Activated T-cell treated with anti-CD3 and anti-CD28 coated beads, Interleukin-2, amount 50 U/mL, for 1 hour (primary cell): ENCODE measurements around the gene TBCA.
A peak's percentile ranks its signal among the peaks of the same experiment; 100 is the strongest.

ENCODE experiments used
- DNase-seq: peaks from one replicate; pipeline ENCODE4 v3.0.0-alpha.2; 2020

The TBCA gene, protein sequence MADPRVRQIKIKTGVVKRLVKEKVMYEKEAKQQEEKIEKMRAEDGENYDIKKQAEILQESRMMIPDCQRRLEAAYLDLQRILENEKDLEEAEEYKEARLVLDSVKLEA

DNA sequence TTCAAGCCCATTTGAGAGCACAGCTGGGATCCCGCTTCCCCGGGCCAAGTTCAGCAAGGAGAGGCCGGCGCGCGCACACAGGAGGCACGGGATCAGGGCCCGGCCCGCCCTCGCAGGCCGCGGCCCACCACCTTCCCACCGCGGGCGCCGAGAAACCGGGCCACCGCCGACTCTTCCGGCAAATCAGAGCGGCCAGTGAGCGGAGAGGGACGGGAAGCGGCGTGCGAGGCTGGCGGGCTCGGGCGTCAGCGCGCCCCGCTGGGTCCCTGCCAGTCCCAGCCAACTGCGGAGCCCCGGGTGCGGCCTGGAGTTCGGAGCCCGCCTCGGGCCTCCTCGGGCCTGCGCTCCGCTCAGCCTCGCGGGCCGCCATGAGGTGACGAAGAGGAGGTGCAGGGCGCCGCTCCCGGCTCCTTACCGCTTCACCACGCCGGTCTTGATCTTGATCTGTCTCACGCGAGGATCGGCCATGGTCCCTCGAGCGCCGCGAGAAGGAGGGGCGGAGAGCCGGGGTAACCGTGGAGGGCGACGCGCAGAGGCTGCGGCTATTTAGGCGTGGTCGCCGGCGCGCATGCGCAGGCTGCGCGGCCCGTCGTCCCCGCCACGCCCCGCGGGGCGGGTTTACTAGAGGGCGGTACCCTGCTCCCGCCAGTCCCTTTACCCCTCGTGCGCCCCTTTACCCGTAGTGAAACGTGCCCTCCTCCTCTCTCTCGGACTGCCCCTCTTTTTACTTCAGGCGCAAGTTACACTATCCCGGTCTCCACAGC, at the start of gene TBCA:
TSS of gene TBCA (minus strand) at position 550 of the 764 bp plus-strand sequence. CDS start at position 468, 82 bp downstream.
- peak; percentile 96 for DNase-seq

DNA sequence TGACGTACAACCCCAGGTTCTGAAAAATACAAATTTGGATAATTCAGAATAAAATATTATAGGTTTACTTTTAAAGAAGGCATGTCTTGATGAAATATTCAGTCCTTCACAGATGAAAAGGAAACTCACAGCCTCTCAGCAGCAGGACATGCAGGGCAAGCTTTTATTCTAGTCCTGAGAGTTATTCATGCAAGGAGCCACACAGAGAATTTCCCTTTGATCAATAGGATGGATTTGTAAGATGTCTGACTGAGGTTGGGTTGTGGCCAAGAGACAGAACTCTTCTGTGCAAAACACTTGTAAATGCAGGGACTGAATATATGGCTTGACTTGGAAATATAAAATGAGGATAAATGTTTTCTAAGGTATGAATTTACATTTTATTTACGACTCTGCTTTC, 48.8 kb upstream of the TBCA start:
- no peak for DNase-seq

DNA sequence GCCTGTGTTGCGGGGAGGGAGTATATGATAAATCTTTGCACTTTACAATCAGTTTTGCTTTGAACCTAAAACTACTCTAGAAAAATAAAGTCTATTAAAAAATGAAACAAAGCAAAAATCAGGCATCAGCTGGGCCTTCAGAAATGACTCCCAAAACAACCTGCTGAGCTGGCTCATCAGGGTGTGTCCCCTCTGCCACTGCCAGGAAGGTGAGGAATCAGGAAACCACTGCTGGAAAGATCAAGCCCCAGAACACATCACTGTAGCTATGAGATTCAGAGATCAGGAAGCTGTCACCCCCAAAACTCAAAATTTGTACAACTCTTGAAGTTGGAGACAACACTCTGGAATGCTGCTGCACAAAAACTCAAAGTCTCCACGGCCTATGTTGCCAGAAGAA, 40.5 kb upstream of the TBCA start:
- DNase-seq, result no peak

DNA sequence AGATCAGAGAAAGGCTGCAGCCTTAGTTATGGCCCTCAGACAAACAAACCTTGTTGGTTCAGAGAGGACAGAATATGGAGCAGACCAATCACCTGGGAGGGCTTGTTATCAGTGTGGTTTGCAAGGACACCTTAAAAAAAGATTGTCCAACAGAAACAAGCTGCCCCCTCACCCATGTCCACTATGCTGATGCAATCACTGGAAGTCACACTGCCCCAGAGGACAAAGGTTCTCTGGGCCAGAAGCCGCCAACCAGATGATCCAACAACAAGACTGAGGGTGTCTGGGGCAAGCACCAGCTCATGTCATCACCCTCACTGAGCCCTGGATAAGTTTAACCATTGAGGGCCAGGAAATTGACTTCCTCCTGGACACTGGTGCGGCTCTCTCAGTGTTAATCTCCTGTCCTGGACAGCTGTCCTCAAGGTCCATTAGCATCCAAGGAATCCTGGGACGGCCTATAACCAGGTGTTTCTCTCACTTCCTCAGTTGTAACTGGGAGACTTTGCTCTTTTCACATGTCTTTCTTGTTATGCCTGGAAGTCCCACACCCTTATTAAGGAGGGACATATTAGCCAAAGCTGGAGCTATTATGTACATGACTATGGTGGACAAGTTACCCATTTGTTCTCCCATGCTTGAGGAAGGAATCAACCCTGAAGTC, 36.9 kb upstream of the TBCA start:
- no peak for DNase-seq

DNA sequence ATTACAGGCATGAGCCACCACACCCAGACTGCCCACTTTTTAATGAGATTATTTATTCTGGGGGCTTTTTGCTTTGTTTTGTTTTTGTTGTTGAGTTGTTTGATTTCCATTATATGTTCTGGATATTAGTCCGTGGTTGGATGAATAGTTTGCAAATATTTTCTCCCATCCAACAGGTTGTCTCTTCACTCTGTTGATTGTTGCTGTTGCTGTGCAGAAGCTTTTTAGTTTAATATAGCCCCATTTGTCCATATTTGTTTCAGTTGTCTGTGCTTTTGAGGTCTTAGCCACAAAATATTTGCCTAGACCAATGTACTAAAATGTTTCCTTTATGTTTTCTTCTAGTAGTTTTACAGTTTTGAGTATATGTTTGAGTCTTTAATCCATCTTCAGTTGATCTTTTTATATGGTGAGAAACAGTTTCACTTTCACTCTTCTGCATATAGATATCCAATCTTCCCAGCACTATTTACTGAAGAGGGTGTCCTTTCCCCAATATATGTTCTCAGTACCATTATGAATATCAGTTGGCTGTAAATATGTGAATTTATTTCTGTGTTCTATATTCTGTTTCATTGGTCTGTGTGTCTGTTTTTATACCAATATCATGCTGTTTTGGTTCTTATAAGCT, 30.2 kb upstream of the TBCA start:
- no peak for DNase-seq

DNA sequence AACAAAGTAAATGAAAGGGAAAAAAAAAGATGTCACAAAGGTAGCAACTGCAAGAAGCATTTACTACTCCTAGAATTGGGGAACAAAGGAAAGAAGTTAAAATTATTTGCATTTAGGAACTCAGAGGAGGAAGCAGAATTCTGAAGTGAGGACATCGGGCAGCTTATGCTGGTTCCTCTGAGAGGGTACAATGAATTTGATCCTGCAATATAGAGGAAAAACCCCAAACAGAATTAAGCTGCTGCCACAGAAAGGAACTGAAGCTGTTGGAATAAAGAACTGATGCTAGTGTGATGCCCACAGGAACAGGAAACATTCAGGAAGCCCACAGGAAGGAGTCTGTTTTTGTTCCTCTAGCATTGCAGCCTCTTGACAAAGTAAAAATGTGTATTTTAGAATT, 22.3 kb upstream of the TBCA start:
- no peak for DNase-seq

DNA sequence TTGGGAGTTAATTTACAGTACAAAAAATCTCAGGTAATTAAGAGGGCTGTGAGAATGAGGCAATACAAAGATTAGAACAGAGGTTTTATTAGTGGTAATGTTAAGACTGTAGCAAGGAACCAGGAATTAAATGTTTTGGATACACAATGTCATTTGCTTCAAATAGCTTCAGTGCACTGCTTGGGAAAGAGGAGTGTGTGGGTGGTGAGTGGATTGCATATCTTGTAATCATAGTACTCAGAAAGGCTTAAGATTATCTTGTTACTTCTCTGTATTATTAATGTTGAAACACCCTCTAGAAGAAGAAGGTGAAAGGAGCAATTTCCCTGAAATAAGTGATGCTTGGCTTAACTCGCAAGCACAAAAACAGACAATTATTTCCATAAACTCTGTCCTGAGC, 21.0 kb upstream of the TBCA start:
- DNase-seq, result no peak

DNA sequence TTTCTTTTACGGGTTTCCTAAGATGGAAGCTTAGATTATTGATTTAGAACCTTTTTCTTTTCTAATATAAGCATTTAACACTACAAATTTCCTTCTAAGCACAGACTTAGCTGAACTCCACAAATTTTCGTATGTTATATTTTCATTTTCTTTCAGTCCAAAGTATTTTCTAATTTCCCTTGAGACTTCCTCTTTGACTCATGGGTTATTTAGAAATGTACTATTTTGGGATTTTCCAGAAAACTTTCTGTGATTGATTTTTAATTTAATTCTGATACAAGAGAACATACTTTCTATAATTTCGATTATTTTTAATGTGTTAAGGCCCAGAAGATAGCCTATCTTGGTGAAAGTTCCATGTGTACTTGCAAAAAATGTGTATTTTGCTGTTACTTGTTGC, 19.7 kb upstream of the TBCA start:
- DNase-seq, result no peak

DNA sequence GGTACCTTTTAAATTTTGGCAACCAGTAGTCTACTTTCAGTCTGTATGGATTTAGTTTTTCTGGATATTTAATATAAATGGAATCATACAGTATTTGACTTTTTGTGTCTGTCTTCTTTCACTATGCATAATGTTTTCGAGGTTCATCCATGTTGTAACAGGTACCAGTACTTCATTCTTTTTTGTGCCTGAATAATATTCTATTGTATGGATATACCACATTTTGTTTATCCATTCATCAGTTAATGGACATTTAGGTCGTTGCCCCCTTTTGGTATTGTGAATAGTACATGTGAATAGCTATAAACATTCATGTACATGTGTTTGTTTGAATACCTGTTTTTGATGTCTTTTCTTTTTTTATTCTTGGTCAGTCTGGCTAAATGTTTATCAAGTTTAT, 19.1 kb upstream of the TBCA start:
- DNase-seq, result no peak

DNA sequence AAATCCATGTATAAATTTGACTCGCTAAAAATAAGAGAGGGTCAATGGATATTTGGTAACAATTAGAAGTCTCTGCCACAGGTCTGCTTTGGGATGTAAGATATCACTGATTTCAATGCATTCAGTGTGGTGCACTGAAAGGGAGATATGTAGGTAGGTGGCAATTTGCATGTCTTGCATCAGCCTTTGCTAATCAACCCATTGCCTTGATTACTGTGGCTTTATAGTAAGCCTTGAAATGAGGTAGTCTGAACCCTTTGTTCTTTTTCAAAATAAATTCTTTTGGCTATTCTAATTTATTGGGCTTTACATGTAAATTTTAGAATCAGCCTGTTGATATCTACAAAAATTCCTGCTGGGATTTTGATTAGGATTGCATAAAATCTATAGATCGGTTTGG, 15.8 kb upstream of the TBCA start:
- DNase-seq, result no peak

DNA sequence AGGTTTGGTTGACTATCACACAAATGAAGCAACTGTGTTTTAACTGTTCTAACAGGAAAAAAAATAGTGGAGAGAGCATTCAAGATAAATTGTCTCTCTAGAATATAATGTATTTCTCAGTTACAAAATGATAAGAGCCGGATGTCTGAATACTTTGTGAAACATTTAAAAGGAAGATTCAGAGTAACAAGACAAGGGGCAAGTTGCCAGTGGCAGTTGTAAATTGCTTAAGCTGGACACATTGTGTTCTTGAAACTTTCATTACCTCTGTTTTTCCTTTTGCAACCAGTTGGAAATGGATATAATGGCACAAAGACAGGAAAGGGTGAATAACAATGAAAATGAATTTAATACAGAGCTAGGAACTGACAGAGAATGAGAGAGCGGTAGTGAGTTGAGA, 15.2 kb upstream of the TBCA start:
- no peak for DNase-seq

DNA sequence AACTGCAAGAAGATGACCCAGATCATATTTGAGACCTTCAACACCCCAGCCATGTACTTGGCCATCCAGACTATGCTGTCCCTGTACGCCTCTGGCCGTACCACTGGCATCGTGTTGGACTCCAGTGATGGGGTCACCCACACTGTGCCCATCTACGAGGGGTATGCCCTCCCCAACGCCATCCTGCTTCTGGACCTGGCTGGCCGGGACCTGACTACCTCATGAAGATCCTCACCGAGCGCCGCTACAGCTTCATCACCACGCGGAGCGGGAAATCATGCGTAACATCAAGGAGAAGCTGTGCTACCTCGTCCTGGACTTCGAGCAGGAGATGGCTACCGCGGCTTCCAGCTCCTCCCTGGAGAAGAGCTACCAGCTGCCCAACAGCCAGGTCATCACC, 9.1 kb upstream of the TBCA start:
- no peak for DNase-seq

DNA sequence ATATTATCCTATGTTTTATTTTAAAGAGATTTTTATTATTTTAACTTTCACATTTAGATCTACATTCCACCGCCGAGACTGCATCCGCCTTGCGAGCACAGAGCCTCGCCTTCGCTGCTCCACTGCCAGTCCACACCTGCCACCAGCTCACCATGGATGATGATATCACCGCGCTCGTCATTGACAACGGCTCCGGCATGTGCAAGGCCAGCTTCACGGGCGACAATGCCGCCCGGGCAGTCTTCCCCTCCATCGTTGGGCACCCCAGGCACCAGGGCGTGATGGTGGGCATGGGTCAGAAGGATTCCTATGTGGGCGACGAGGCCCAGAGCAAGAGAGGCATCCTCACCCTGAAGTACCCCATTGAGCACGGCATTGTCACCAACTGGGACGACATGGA, 8.6 kb upstream of the TBCA start:
- no peak for DNase-seq

DNA sequence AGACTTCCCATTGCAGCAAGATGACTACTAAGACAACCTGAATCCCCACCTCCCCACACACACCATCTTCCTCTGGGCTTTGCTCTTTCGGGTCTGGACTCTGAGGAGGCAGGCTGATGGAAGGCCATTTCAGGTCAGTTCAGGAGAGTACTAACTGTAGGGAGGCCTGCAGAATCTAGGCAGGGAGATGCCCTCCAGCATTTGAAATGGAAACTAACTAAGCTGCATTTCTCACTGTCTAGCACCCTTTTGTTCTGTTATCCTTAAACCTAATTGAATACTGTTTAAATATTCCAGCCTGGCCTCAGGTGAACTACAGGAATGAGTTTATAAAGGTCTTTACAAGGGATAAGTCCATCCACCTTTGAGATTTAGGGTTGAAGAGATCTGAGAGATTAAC, 4.9 kb upstream of the TBCA start:
- no peak for DNase-seq

DNA sequence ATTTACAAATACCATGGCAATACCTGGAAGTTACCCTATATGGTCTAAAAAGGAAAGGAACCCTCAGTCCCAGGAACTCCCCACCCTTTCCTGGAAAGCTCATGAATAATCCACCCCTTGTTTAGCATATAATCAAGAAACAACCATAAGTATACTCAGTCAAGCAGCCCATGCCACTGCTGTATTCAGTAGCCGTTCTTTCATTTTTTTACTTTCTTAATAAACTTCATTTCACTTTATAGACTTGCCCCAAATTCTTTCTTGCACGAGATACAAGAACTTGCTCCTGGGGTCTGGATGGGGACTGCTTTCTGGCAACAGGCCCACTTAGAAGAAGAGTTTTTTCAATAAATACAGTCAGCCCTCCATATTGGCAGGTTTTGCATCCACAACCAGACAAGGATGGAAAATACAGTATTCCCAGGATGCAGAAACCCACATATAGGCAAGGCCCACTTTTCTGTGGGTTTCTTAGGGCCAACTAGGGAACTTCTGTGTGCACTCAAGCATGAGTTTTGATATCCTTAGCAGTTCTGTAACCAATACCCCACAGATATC, 2.8 kb upstream of the TBCA start:
- no peak for DNase-seq

DNA sequence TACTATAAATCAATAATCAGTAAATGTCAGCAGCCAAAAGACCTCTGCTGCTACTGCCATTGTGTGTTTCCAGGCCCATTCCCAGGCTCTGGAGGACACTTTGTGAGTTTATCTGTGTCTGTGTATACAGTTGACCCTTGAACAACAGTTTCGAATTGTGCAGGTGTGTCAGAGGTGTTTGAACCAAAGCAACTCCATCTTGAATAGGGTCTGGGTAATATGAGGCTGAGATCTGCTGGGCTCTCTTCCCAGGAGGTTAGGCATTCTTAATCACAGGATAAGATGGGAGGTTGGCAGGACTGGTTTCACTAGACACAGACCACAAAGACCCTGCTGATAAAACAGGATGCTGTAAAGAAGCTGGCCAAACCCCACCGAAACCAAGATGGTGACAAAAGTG, 2.3 kb upstream of the TBCA start:
- DNase-seq, result no peak

DNA sequence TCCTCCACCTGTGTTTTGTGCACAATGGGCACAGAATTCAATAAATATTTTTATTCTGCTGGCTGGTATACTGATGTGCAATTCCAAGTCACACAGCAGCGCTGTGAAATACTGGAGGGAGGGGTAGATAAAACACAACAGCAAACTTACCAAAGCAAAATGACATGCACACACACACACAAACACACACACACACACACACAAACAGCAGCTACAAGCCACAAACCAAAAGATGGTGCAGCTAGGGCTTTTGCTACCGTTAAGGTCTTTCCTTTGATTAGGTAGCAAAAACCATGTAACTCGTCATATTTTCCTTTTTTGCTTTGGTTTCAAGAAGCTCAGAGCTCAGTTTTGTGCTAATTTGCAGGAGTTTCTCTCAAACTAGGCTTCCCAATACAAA, 1.8 kb upstream of the TBCA start:
- DNase-seq, result no peak

DNA sequence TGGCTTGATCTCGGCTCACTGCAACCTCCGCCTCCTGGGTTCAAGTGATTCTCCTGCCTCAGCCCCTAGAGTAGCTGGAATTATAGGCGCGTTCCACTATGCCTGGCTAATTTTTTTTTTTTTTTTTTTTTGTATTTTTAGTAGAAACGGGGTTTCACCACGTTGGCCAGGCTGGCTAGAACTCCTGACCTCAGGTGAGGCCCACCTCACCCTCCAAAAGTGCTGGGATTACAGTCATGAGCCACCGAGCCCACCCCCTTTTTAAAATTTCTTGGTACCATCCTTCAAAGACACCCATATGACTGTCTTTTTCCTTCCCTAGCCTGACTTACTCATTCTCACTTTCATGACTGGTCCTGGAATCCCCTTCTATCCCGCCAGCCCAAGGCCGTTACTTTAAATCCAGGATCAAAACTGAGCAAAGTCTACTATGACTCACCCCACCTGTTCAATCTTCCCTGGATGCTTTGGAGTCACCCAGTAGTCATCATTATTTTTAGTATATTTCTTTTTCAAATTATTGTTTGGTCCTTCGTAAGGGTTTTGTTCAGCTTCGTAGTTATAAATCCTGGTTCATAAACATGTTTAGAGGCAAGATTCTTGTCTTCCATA, 1.2 kb upstream of the TBCA start:
- no peak for DNase-seq

DNA sequence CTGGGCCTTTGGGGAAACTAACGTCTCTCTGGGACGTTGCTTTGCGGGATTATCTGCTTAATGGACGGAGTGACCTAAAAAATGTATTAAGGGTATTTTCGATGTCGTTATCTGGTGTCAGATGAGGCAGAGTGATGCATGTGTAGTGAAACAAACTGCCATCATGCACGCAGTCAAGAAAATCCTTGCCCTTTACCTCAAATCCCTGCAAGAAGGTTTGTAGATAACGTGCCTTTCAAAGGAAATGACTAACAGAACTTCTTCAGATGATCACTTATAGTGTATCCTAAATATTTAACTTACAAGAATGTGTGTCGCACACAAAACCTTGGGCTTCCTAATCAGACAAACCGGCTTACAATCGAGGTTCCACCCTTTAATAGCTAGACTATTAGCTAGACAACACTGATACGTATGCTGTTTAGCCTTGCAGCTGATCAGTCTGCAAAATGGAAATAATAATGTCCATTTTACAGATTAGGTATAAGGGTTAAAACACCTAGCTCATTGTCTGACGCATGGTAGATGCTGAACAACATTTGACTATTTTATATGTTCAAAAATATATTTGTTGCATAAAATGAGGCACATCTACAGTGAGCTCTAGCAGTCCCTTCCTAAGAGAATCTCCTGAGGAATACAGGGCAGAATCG, 541 bp upstream of the TBCA start:
- no peak for DNase-seq

DNA sequence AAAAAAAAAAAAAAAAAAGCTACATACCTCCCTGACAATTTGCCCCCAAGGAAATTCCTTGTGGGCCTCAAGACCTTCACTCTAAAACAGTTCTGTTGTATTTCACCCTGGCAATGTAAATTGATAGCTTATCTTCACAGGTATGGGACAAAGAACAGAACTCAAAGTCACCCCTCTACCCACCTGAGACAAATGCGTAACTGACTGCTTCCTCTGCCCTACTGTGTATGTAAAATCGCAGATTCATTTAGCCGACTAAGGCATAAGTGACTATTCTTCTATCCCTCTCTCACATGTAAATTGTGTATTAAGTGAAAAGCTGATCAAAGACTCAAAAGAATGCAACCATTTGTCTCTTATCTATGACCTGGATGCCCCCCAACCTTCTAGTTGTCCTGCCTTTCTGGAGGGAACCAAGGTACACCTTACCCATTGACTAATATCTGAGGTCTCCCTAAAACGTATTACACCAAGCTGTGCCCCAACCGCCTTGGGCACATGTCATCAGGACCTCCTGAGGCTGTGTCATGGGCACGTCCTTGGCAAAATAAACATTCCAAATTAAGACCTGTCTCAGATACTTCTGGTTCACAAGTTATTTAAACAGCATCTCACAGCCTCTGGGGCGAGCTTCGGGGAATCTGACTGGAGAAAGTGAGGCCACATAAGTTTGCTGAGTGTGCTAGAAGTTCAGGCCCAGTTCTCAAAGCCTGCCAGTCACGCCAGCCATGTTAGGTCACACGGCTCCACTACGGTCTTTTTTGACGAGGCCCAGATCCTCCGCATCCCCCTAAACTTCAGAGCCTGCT, 954 bp downstream of the TBCA start:
- no peak for DNase-seq

DNA sequence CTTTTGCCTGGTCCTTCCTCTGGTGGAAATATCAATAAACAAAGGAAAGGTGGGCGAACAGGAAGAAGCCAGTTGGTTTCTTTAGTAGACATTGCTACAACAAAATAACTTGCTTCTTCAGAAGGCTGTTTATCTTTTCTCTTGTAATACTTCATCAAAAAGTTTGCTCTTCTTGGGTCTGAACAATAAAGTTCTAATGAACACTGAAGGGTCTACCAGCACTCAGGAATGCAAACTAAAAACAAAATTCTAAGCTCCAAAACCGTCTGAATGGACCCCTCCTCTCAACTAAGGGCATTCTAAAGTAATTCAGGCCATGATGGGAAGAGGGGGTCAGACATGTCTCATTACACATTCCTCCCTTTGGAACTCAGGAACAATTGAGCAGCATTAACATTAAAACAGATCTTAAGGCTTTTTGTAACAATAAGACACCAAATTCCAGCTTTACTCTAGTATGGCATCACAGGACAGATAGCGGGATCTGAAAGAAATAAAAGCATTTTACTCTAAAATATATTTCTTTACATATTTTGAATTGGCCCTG, 2.3 kb downstream of the TBCA start:
- no peak for DNase-seq

DNA sequence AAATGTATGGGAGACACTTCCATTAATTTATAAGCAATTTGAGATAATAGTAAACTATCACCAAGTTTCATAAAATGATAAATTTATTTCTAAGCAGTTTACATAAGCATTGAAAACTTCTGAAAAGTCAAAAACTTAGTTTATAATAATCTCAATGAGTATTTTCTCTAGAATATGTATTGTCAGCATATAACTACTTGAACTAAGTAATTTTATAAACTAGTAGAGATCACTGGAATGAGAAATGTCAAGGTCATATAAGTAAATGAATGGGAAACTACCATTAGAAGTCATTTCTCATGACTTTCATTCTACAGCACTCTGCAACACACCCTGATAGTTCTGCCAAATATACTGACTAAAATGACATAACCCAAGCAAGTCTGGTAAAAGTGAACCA, 3.4 kb downstream of the TBCA start:
- DNase-seq, result no peak
